ENCODE data around the gene EDIL3. TPM values are rescaled to one million over a fixed set of nuclear protein-coding genes. Genes with fewer than 3 reads are reported as not detected.

EDIL3 gene, protein sequence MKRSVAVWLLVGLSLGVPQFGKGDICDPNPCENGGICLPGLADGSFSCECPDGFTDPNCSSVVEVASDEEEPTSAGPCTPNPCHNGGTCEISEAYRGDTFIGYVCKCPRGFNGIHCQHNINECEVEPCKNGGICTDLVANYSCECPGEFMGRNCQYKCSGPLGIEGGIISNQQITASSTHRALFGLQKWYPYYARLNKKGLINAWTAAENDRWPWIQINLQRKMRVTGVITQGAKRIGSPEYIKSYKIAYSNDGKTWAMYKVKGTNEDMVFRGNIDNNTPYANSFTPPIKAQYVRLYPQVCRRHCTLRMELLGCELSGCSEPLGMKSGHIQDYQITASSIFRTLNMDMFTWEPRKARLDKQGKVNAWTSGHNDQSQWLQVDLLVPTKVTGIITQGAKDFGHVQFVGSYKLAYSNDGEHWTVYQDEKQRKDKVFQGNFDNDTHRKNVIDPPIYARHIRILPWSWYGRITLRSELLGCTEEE
- 56.9 TPM for polyA plus RNA-seq (ENCODE audit: insufficient read length)
- long read RNA-seq, donor 1, full-length matches to known transcripts = 4 of 51 reads
- long read RNA-seq, donor 1, partial matches to known transcripts = 47 of 51 reads
- long read RNA-seq, donor 1, other reads (novel, unspliced or antisense) = 0 of 51 reads
- long read RNA-seq, donor 2, full-length matches to known transcripts = 6 of 26 reads
- long read RNA-seq, donor 2, partial matches to known transcripts = 20 of 26 reads
- long read RNA-seq, donor 2, other reads (novel, unspliced or antisense) = 0 of 26 reads
- long read RNA-seq, donor 3, full-length matches to known transcripts = 6 of 6 reads
- long read RNA-seq, donor 3, partial matches to known transcripts = 0 of 6 reads
- long read RNA-seq, donor 3, other reads (novel, unspliced or antisense) = 0 of 6 reads
- long read RNA-seq, donor 4 = 0 reads
- long read RNA-seq, donor 5, full-length matches to known transcripts = 6 of 6 reads
- long read RNA-seq, donor 5, partial matches to known transcripts = 0 of 6 reads
- long read RNA-seq, donor 5, other reads (novel, unspliced or antisense) = 0 of 6 reads
- long read RNA-seq, donor 6, full-length matches to known transcripts = 3 of 31 reads
- long read RNA-seq, donor 6, partial matches to known transcripts = 28 of 31 reads
- long read RNA-seq, donor 6, other reads (novel, unspliced or antisense) = 0 of 31 reads
- long read RNA-seq, donor 7, full-length matches to known transcripts = 3 of 3 reads
- long read RNA-seq, donor 7, partial matches to known transcripts = 0 of 3 reads
- long read RNA-seq, donor 7, other reads (novel, unspliced or antisense) = 0 of 3 reads
- long read RNA-seq, donor 8, full-length matches to known transcripts = 1 of 1 reads
- long read RNA-seq, donor 8, partial matches to known transcripts = 0 of 1 reads
- long read RNA-seq, donor 8, other reads (novel, unspliced or antisense) = 0 of 1 reads

DNA sequence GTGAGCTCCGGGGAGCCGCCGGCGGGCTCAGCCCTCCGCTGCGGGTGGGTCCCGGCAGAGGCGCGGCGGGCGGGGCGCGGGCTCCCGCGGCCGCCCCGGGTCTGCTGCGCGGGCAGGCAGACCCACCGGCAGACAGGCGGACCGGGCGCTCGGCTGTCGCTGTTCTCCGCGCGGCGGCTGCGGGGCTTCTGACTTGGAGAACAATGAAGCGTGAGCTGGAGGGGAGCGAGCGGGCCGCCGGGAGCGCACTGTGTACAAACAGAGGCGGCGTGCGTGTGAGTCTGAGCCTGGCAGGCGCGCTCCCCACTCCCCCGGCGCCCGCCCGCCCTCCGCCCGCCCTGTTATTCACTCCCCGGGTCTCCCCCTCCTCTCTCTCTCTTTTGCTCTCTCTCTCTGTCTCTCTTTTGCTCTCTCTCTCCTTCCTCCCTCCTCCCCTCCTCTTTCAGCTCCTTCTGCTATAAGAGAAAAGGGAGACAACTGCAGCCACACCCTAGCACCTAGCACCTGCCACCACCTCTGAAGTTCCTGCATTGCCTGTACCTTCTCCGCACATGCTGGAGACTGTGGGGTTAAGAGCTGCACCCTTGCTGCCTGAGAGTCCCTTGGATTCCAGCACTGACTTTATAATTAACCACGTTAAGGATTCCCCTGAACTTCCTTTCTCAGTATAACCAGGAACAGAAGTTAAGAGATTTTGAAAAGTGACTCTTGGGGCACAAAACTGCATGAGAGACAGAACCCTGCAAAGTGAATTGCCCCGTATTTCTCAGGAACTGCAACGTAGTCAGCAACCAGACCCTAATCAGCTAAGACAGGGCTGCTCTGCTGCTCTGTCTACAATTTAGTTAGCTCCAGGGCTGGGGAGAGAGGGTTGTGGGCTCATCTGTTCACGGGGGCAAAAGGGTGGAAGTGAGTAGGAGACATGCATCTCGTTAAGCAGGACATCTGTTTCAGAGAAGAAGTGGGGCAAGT lies at the start of gene EDIL3:
Gene EDIL3 (minus strand): TSS at position 277 of the 972 bp plus-strand sequence. CDS start 506 bp downstream, outside the sequence.
- peak; percentile 25 for DNase-seq

DNA sequence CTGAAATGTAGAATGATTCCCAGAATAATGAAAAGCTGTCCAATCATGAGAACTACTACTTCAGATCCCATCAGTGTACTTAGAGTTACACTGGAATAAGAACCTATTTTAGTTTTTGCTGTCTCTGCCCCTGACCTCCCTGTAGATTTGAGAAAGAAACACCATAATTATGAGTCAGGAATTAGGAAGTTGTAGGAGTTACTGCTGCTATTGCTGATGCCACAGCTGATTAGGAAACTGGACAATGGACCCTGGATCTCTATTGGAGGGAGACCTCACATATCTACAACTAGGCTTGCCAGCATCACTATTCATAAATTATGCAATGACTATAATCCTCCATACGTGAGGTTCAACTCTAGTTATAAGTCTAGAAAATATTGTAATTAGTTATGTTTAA lies 48.8 kb upstream of the EDIL3 start:
- DNase-seq = no peak

DNA sequence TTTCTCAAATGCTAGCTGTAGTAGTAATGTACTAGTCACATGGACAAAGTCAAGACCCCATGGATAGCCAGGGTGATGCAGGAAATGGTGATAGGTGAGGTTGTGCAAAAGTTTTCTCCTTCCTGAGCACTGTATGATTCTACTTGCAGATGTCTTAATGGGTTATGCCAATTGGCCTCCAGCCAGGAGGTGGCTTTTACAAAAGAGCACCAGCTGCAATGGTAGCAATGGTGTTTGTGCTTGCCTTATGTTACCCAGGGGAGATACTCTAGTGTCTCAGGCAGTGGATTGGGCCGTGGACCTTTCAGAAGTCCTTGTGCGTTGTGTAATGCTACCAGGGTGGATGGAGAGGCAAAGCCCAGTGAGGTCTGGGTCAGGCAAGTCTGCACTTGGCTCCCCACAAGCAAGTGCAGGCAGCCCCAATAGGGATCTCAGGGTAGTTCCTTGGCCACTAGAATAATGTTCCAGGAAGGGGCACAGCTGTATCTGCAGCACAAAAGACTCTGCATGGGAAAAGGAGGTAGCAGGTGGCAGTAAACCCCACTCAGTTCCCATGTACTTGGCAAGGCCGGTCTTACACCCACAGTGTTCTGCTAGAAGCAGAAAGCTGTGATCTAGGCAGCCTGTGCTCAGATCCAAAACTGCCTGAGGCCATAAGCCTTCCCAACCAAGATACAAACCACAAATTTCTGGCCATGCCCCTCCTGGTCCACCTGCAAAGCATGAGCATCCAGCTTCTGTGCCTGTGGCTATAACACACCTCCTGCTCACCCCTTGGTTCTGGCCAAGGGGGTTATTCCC lies 46.4 kb upstream of the EDIL3 start:
- no peak for DNase-seq

DNA sequence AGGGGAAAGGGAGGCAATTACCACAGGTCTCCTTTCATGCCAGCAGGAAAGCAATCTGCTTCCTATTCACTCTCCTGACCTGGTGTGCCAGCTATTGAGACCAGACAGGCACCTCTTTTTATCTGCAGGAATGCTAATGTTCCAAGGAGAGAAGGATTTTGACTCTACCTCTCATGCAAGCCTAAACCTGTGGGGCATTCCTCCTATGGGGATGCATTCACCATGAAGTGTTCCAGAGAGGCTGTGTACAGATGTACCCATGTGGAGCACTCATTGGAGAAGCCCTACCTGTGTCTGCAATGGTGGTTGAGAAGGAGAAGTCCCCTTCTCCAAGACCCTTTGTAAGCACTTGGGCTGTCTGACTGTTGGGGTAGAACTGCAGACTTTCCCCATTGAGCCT lies 45.4 kb upstream of the EDIL3 start:
- DNase-seq = no peak

DNA sequence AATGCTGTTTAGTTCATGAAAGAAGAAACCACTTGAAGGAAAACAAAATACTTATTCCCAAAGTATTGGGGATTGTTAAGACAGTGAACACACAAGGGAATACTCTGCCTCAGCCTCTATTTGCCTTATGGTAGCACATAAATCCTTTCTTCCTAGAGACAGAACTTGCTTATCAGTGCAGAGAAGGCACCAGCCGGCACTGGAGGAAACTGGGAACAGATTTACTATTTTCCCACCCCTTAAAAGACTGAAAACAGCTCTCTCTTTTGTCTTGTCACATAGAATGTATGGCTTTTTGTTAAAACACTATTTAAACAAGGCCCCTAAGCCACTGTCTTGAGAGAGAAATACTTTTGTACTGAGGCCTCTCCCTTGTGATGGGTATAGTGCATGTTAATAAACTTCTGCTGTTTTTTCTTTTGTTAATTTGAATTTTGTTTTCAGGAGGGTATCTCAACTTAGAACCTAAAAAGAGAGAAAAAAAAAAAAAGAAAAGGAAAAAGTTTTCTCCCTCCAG lies 40.7 kb upstream of the EDIL3 start:
- DNase-seq = no peak

DNA sequence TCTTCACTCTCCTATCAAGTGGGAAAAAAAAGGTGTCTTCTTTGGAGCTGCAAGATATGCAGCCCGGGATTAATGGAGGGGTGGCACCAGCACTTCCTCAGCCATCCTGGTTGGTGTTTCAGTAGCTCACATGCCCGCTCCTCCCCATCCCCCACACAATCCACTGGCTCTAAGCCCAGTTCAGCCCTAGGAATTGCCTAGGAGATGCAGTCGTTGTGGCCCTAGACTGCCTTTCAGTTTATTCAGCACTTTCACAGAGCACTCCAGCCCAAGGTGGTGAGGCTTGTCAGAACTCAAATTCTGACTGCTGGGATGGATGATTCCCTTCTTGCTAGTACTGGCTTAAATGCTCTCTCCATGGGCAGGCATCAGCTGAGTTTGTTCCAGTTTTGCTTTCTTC lies 35.1 kb upstream of the EDIL3 start:
- DNase-seq = no peak

DNA sequence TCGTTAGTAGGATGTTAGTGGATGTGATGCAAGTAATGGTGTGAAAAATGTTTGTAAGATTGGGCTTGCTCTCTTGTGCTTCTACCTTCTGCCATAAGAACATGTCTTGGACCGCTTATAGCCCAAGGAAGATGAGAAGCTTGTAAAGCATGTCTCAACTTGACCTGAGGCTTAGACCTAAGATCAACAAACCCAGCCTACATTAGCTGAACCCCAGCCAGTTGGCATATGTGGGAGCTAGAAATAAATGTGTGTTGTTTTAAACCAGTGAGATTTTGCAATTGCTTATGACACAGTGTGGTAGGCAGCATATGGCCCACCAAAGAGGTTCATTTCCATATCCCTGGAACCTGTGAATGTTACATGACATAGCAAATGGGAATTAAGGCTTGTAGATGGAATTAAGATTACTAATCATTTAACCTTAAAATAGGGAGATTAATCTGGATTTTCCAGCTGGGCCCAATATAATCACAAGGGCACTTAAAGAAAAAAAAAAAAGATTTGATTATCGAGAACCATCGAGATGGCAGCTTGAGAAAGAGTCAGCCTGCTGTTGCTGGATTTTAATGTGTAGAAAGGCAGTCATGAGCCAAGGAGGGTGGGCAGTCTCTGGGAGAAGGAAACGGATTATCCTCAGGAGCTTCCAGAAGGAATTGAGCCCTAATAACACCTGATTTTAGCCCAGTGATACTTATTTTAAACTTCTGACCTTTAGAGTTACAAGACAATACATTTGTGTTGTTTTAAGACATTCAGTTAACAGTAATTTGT lies 27.3 kb upstream of the EDIL3 start:
- DNase-seq = no peak

DNA sequence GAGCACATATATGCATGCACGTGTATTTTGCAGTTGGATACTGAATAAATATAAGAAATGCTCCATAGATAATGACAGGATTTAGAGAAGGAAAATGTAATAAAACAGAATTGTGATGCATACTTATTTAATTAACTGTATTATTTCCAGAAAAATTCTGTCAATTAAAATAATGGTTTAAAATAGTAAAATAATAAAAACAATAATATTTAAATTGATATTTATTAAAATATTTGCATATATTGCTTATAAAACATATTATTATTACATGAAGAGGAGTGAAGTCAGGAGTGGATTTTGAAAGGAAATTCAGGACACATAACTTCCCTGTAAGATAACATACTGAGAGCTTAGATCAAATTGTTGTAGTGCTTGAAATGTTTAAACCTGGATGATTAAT lies 21.4 kb upstream of the EDIL3 start:
- DNase-seq = no peak

DNA sequence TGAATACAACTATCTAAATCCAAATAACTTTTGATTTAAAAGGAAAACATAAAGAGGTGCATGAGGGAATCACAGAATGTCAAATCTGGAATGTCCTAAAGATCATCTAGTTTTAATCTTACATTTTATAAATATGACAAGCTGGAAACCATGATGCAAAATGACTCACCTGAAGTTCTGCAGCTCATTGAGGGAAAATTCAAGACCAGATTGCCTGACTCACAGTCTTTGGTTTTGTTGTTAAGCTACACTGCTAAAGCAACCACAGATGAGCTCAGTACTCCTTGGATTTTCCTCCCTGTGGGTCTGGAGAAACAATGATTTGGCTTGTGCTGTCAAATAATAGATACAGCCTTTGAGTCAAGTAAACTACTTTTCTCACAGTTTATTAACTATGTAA lies 19.1 kb upstream of the EDIL3 start:
- no peak for DNase-seq

DNA sequence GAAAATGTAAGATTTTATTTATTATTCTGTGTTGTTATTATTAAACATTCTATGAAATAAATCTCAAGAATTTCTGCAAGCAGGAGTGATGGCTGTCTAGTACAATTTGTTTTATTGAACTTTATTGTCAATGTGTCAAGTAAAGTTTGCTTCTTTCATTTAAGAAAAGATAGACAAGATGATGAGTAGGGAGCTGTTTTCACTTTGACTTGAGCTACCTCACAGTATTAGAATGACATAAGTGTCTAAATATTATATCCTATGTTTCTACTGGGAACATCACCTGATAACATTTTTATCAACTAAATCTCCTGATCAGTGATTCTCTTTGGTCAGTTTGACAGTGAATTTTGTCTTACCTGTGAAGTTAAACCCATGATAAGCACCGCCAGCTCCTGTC lies 12.7 kb upstream of the EDIL3 start:
- no peak for DNase-seq

DNA sequence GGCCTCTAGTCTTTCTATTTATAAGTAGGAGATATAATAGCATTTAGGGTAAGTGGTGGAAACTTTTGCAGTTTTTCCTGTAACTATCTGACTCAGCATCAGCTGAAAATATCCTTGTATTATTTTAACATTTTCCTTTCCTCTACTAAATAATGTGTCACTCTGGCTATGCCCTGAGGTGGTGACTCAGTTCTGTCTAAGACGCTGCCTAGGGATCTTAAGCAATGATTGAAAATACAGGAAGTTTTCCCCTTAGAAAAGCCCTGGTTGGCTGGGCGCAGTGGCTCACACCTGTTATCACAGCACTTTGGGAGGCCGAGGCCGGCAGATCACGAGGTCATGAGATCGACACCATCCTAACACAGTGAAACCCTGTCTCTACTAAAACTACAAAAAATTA lies 9.3 kb upstream of the EDIL3 start:
- no peak for DNase-seq

DNA sequence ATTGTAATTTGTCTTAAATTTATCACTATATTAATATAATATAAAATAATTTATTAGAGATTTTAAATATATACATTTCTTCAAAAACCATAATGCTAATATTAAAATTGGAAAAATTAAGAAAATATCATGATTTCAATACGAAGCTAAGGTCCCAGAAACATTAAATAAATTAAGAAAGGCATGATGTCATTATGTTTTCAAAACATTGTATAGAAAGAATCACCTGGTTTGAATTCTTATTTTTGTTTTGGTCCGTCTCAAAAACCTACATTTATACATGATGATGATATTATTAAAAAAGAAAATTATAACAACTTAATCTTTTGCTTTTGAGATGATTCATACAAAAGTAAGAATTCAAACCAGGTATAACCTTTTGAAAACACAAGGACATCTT lies 8.2 kb upstream of the EDIL3 start:
- DNase-seq = no peak

DNA sequence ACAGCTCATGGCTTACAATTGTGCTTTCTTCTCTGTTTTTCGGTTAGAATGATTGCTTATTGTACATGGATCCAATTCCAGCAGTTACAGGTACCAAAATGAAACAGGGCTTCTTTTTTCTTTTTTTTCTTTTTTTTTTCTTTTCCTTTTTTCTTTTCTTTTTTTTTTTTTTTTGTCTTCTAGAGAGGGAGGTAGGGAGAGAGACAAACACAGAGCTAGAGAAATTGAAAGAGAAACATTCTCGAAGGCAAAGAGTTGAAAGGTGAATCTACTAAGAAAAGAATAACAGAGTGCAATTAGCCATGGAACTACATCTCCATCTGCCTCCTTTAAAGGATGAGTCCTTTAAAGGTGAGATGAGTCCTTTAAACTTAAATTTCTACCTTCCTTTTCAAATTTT lies 1.0 kb upstream of the EDIL3 start:
- no peak for DNase-seq

DNA sequence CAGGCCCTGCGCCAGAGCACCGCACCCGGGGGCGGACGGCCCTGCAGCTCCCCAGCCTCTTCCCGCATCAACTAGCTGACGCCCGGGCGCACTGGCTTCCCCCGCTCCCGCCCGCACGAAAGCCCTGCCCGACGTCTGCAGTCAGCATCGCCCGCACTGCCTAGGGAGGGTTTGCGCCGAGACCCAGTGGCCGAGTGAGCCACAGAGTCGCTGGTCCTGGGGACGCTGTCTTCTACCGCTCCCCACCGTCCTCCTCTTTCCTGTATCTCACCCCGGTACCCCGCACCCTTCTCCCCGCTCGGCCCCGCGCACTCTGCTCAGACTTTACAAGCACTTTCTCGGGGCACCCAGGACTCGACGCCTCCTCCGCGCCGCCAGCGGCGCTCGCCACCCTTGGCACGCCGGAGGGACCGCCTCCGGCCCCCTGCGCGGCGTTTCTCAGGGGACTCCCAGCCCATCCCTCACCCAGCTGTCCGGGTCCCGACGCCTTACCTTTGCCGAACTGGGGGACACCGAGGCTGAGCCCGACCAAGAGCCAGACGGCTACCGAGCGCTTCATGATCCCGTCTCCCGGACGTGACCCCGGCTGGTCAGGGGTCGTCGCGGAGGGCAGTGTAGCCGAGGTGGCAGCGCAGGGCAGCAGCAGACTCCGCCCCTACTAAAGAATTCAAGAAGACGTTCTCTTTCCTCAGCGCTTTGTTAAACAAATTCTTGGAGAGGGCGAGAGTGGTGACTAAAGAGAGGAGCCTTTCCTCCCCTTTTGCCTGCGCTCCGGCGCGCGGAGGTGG lies 670 bp downstream of the EDIL3 start:
- peak; percentile 49 for DNase-seq

DNA sequence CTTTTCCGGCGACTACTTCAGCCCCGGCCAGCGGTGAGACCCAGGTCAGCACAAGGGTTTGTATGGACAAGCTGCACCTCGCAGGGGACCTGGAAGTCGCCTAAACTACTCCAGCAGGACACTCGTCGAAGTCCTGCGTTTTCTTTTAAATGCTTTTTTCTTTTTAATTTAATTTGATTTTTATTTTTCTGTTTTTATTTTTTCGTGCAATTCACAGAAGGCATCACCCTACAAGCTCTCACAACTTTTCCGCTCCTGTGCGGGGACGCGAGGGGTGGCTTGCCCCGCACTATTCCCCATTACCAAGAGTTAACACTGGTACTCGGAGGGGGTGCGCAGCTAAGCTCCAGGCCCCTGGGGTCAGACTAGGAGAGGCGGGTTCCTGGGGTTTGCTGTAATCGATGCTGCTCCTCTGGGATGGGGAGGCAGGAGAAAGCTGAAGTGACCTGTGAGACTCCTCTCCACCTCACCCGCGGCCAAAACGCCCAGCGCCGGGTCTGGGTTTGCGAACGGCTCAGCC lies 1.3 kb downstream of the EDIL3 start:
- no peak for DNase-seq

DNA sequence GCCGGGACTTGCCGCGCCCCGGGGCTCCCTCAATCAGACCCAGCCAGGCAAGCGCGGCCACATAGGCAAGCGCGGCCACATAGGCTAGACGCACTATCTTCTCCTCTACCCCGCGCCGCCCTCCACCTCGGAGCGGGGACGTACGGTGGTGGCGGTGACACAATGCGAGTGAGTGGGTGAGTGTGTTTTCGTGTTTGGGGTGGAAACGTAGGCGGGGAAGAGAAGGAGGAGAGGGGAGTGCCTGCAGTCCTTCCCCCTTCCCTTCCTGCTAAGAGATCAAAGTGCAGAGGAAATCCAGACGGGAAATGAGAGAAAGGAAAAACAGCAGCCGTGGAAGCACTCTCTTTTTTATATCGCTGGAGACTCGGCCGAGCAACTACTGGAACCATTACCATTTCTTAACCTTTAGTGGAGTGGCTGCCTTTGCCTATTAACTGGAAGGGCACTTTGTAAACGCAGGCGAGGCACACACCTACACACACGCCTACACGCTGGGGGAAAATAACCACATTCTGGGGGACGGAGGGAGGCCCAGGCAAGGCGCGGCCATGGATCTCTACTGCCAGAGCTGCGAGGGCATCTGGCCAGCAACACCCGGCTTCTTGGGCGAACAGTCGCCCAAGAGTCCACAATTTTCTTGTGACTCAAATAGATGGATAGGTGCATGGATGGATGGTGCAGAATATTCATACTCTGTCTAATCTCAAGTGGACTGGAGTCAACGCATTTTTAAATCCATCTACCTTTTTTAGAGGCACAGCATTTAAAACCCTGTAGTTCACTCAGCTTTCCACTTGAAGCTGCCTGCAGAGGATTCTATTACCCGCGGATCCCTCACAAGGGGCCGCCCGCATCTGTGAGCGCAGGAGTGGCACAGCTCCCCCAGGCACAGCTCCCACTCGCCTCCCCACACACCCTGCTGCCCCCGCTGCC lies 2.1 kb downstream of the EDIL3 start:
- peak; percentile 37 for DNase-seq

Data from left kidney (tissue), 8 donors.